GM12878 (cell line): ENCODE data around the gene UBA6. TPM values are rescaled to one million over a fixed set of nuclear protein-coding genes. Genes with fewer than 3 reads are reported as not detected.

Experiments used
- ATAC-seq: fragments of 200-7000 bp; cut with Tn5 transposase; 3 replicates; pipeline ENCODE4 v1.9.1; 2020; ENCODE audit warnings: mild to moderate bottlenecking, moderate library complexity
- BruUV-seq: library from RNA; stranded (reverse); fragments of 400-500 nt; replicated peaks from 2 replicates; lab custom pipeline; 2021; lab: Mats Ljungman, UMichigan
- CTCF ChIA-PET: fragments of 300-600 bp; sonication (Branson Sonifier 250); formaldehyde crosslinking; extraction: SDS; loops from one replicate; lab custom pipeline; 2021; ENCODE audit warnings: inconsistent platforms; lab: Yijun Ruan, JAX
- POLR2A ChIA-PET: fragments of 350-600 bp; formaldehyde crosslinking; extraction: SDS; loops from one replicate; lab custom pipeline; 2021; ENCODE audit warnings: inconsistent platforms; lab: Charles Lee
- RAD21 ChIA-PET: fragments of 300-600 bp; sonication (Branson Sonifier 250); formaldehyde crosslinking; loops from one replicate; lab custom pipeline; 2023; ENCODE audit warnings: antibody characterized with exemption; ENCODE audit not compliant: unreplicated experiment; lab: Charles Lee
- SMC1A ChIA-PET: fragments of 300-600 bp; sonication (Branson Sonifier 250); formaldehyde crosslinking; loops from one replicate; lab custom pipeline; 2023; ENCODE audit not compliant: unreplicated experiment, uncharacterized antibody; lab: Charles Lee
- DNase-seq: peaks from one replicate; pipeline ENCODE4 v3.0.0-alpha.2; 2011; ENCODE audit warnings: low read depth, low spot score
- FAIRE-seq: peaks from 3 replicates; lab custom pipeline; 2011; peaks lifted over from hg19 to GRCh38; lab: Jason Lieb, UNC
- H2AFZ ChIP-seq: 2 replicates; pipeline ENCODE4 v1.6.0; 2011; ENCODE audit warnings: low read depth, low read length, control low read depth; ENCODE audit not compliant: control insufficient read depth
- H3K27ac ChIP-seq: 2 replicates; pipeline ENCODE4 v1.5.1; 2011; ENCODE audit warnings: control low read depth; ENCODE audit not compliant: control insufficient read depth, insufficient read depth
- H3K27me3 ChIP-seq, 2 experiments: replicated peaks in 1 of 2; 2 replicates each; pipeline versions ENCODE4 v1.6.0 to v1.6.1; 2011; ENCODE audit warnings: low read length in 1 of 2; ENCODE audit not compliant: control insufficient read depth in 2 of 2, insufficient read depth in 2 of 2
- H3K36me3 ChIP-seq, 2 experiments: 2 replicates each; pipeline ENCODE4 v1.5.1; 2011; ENCODE audit warnings: low read length in 1 of 2; ENCODE audit not compliant: control insufficient read depth in 2 of 2, insufficient read depth in 2 of 2
- H3K4me1 ChIP-seq: 2 replicates; pipeline ENCODE4 v1.6.1; 2011; ENCODE audit warnings: mild to moderate bottlenecking, low read length, moderate library complexity, mixed read lengths; ENCODE audit not compliant: control insufficient read depth, insufficient read depth
- H3K4me2 ChIP-seq: 2 replicates; pipeline ENCODE4 v1.6.0; 2011; ENCODE audit warnings: control low read depth; ENCODE audit not compliant: control insufficient read depth, insufficient read depth
- H3K4me3 ChIP-seq: fragments of 200-600 bp; sonication (generic); 2 replicates; pipeline ENCODE4 v1.5.1; 2016
- H3K79me2 ChIP-seq: 2 replicates; pipeline ENCODE4 v1.6.0; 2011; ENCODE audit warnings: low read length; ENCODE audit not compliant: control insufficient read depth, insufficient read depth
- H3K9ac ChIP-seq: 2 replicates; pipeline ENCODE4 v1.8.0; 2011; ENCODE audit warnings: low read length, control low read depth, mixed read lengths; ENCODE audit not compliant: control insufficient read depth, insufficient read depth
- H3K9me3 ChIP-seq: replicated peaks from 3 replicates; pipeline ENCODE4 v1.5.1; 2011; ENCODE audit warnings: mild to moderate bottlenecking, low read length; ENCODE audit not compliant: control insufficient read depth, insufficient read depth
- H4K20me1 ChIP-seq: 2 replicates; pipeline ENCODE4 v1.6.0; 2011; ENCODE audit not compliant: control insufficient read depth, insufficient read depth
- ATF7 ChIP-seq: fragments of 450-650 bp; IDR thresholded peaks from 2 replicates; pipeline ENCODE4 v1.6.1; 2016; ENCODE audit warnings: low read depth, mild to moderate bottlenecking
- CBFB ChIP-seq: IDR thresholded peaks from 2 replicates; pipeline ENCODE4 v1.6.1; 2016; ENCODE audit warnings: antibody characterized with exemption, low read depth
- CBX5 ChIP-seq: sonication (generic); IDR thresholded peaks from 2 replicates; pipeline ENCODE4 v1.6.1; 2016; ENCODE audit warnings: low read depth, moderate library complexity, mild to moderate bottlenecking, inconsistent platforms
- CREM ChIP-seq: IDR thresholded peaks from 2 replicates; pipeline ENCODE4 v1.6.1; 2014; ENCODE audit warnings: antibody characterized with exemption, low read depth
- DPF2 ChIP-seq: fragments of 450-650 bp; IDR thresholded peaks from 2 replicates; pipeline ENCODE4 v1.6.1; 2017; ENCODE audit warnings: mild to moderate bottlenecking
- FOXM1 ChIP-seq: IDR thresholded peaks from 2 replicates; pipeline ENCODE4 v1.6.1; 2012; ENCODE audit warnings: low read depth, mild to moderate bottlenecking, inconsistent platforms, low read length, moderate library complexity
- IKZF1 ChIP-seq: fragments of 450-650 bp; conservative IDR thresholded peaks from 2 replicates; pipeline ENCODE4 v1.6.1; 2017; ENCODE audit warnings: antibody characterized with exemption, mild to moderate bottlenecking
- IKZF2 ChIP-seq, 2 experiments: fragments of 450-650 bp; IDR thresholded peaks; 2 replicates each; pipeline ENCODE4 v1.6.1; 2017; ENCODE audit warnings: mild to moderate bottlenecking in 2 of 2, moderate library complexity in 2 of 2
- JUNB ChIP-seq: IDR thresholded peaks from 2 replicates; pipeline ENCODE4 v1.6.1; 2016; ENCODE audit warnings: antibody characterized with exemption, mild to moderate bottlenecking
- MYC ChIP-seq: IDR thresholded peaks from 2 replicates; pipeline ENCODE4 v1.6.1; 2011; ENCODE audit warnings: mild to moderate bottlenecking, low read length, moderate library complexity, inconsistent platforms; ENCODE audit not compliant: insufficient read depth, insufficient replicate concordance, insufficient read length, severe bottlenecking
- NRF1 ChIP-seq: conservative IDR thresholded peaks from 2 replicates; pipeline ENCODE4 v1.6.1; 2011; ENCODE audit warnings: mild to moderate bottlenecking, low read depth, low read length, improper control_type of control experiment
- RELA ChIP-seq: fragments of 450-650 bp; IDR thresholded peaks from 2 replicates; pipeline ENCODE4 v1.8.0; 2014; ENCODE audit warnings: borderline replicate concordance; ENCODE audit not compliant: partially characterized antibody
- RUNX3 ChIP-seq: IDR thresholded peaks from 2 replicates; pipeline ENCODE4 v1.6.1; 2012; ENCODE audit warnings: low read length, inconsistent platforms
- SIX5 ChIP-seq: IDR thresholded peaks from 2 replicates; pipeline ENCODE4 v1.6.1; 2011; ENCODE audit warnings: mild to moderate bottlenecking, low read depth, low read length, moderate library complexity; ENCODE audit not compliant: severe bottlenecking
- SRF ChIP-seq, 2 experiments: IDR thresholded peaks; 2 replicates each; pipeline ENCODE4 v1.6.1; 2011; ENCODE audit warnings: low read depth in 2 of 2, low read length in 2 of 2, mild to moderate bottlenecking in 1 of 2, moderate library complexity in 1 of 2
- YBX1 ChIP-seq: fragments of 450-650 bp; IDR thresholded peaks from 2 replicates; pipeline ENCODE4 v1.6.1; 2016; ENCODE audit warnings: antibody characterized with exemption
- WGBS: methylation state at CpG from one replicate; pipeline ENCODE4 v1.1.6; 2016; ENCODE audit warnings: low lambda C conversion rate; ENCODE audit not compliant: insufficient replicate concordance, insufficient coverage; ENCODE audit errors: missing lambda C conversion rate; 5-methylcytosine and 5-hydroxymethylcytosine counted together
- in situ Hi-C: fragments of 300-500 bp; cut with MboI; formaldehyde crosslinking; loops from 9 replicates; pipeline ENCODE4 v1.14.3; 2018; ENCODE audit warnings: mixed read lengths
- intact Hi-C: fragments of 100-400 bp; cut with micrococcal nuclease; formaldehyde crosslinking; loops from one replicate; pipeline ENCODE4 v1.14.2; 2022; ENCODE audit not compliant: unreplicated experiment
- polyA plus RNA-seq, 11 experiments: library from polyadenylated mRNA; depleted of rRNA in 4 of 11; unstranded in 6 of 11; stranded (reverse) in 5 of 11; fragments of >200 nt; fragmentation: Nextera tagmentation in 4 of 11; fragmentation: Illumina TruSeq in 1 of 11; extraction: Ambion mirVana in 4 of 11; extraction: Trizol in 1 of 11; gene quantifications; 1 replicate in 1 of 11; 2 replicates in 10 of 11; pipeline versions ENCODE4 v1.2.1 to v1.2.3, GENCODE V29; 2011 to 2016; ENCODE audit warnings: inconsistent platforms in 2 of 11, missing spikeins in 2 of 11, low read depth in 1 of 11
- total RNA-seq, 4 experiments: library from RNA; depleted of rRNA in 3 of 4; stranded (reverse); fragments of >200 nt in 3 of 4; fragmentation: Illumina TruSeq in 1 of 4; extraction: Trizol in 1 of 4; gene quantifications; 2 replicates each; pipeline versions ENCODE4 v1.2.1 to v1.2.3, GENCODE V29; 2013 to 2021
- TF ChIP-seq, protein P1 (sequence below): IDR thresholded peaks from 2 replicates; pipeline ENCODE4 v1.6.1; 2011; ENCODE audit warnings: low read depth, mild to moderate bottlenecking, low read length, moderate library complexity, borderline replicate concordance; ENCODE audit errors: extremely low read depth
- TF ChIP-seq, protein P2 (sequence below): fragments of 450-650 bp; IDR thresholded peaks from 2 replicates; pipeline ENCODE4 v1.6.1; 2017; ENCODE audit warnings: low read depth, mild to moderate bottlenecking, moderate library complexity

Gene UBA6
- total and polyA plus RNA-seq, 10 of the 15 experiments (the other 5 are each of a cell fraction or from before 2014, with no cell fraction given): 7.9 to 70.6 (median 34.7) TPM

DNA sequence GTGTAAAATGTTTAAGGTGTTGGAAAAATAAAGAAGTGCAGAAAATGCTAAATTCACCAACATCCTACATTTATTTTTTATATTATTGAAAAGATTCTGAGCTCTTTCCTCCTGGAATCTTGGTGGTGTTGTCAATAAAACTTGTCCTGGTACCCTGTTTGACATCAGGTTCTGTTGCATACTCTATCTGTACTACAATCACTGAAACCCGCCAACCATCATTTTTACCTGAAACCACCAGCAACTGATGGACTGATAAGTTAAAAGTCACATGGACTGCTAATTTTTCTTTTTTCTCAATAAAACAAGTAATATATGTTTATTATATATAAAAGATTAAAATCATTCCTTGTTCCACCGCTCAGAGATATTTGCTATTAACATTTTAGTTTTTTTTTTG is 119.0 kb downstream of the UBA6 start (continued):
- TF ChIP-seq, protein P1, sequence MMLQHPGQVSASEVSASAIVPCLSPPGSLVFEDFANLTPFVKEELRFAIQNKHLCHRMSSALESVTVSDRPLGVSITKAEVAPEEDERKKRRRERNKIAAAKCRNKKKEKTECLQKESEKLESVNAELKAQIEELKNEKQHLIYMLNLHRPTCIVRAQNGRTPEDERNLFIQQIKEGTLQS: no peak

DNA sequence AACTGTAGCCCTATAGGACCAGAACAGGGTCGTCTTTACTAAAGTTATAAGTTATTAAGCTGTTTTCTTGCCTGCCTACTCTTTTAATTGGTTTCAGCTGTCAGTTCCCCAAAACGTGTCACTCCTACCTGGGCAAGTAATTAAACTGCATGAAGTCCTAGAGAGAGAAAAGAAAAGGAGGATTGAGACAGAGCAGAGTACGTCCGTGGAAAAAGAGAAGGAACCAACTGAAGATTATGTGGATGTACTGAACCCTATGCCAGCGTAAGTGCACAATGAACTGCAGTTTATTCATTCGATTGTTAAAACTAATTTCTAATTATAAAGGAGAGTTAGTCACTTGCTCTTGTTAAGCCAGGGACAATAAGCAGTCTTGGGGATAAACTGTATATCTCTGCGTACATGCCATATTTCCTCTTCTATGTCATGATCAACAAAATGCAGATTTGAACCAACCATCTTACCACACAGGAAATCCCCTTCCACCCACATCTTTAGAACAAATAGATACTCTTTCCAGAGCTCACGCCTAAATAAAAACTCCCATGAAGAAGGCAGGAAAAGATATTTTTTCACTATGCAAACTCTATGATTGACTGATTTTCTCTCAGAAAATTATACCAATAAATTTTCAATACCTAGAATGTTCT is 119.6 kb downstream of the UBA6 start:
- BruUV-seq: no TSS peak
- in situ Hi-C loops (no loop called here), intact Hi-C loops (loop anchor here (2.0 kb wide), 1 partner anchor 33 kb away; no protein-coding TSS in a partner anchor)
- no peaks in the 10 kb centered on the region for H3K27me3 ChIP-seq
- peak overlapping the region; percentile 8 for H3K27ac ChIP-seq
- DNase-seq (no peak), FAIRE-seq (peak; percentile 47), ATAC-seq (peak; percentile 65)
- peak overlapping the region; percentile 40 for H3K4me3 ChIP-seq
- no peaks in the 10 kb centered on the region for H3K36me3 ChIP-seq
- H3K4me1 ChIP-seq: peaks cover 18% of the 10 kb centered on the region
- peak overlapping the region; percentile 64 for H3K4me2 ChIP-seq
- H3K9me3 ChIP-seq: no peaks in the 10 kb centered on the region; the same call in 2 of the 3 replicates
- H4K20me1 ChIP-seq: no peaks in the 10 kb centered on the region
- RAD21 ChIA-PET: interaction anchor here (0.6 to 1.4 kb wide), 5 partner anchors 10 to 120 kb away, joined by 3 to 4 read pairs (median 4); partner anchors contain the start of gene UBA6
- no peaks in the 10 kb centered on the region for H3K79me2 ChIP-seq
- POLR2A ChIA-PET: interaction anchor here (0.6 to 1.4 kb wide), 4 partner anchors 18 to 39 kb away, joined by 3 to 5 read pairs (median 3); no protein-coding TSS in a partner anchor
- 14% methylated on average over 8 of the region's 8 CpGs for WGBS
- CTCF ChIA-PET: interaction anchor here (0.7 to 2.6 kb wide), 5 partner anchors 11 to 120 kb away, joined by 3 to 10 read pairs (median 4); partner anchors contain the start of genes CENPC and UBA6
- SMC1A ChIA-PET: interaction anchor here (0.8 to 3.3 kb wide), 14 partner anchors 8 to 766 kb away, joined by 3 to 18 read pairs (median 4); partner anchors contain the start of gene CENPC
- no peak overlapping the region for H3K9ac ChIP-seq
- H2AFZ ChIP-seq: peak overlapping the region; percentile 67
- peak; percentile 47; the same call in 1 of the 2 replicates for TF ChIP-seq DPF2
- TF ChIP-seq JUNB: peak; percentile 15; the same call in 1 of the 2 replicates
- peak; percentile 21; the same call in 1 of the 2 replicates for TF ChIP-seq ATF7
- TF ChIP-seq CBFB: peak; percentile 45; the same call in 1 of the 2 replicates
- 0 out of 2 replicates have a peak, but pooled peaks have one; percentile 45 for TF ChIP-seq FOXM1
- TF ChIP-seq IKZF2 (IDR thresholded peaks at IDR 0.05): peak; percentile 17 to 25; a peak in 2 of 4 replicates
- TF ChIP-seq YBX1: no peak
- TF ChIP-seq SIX5: no peak
- TF ChIP-seq, protein P2, sequence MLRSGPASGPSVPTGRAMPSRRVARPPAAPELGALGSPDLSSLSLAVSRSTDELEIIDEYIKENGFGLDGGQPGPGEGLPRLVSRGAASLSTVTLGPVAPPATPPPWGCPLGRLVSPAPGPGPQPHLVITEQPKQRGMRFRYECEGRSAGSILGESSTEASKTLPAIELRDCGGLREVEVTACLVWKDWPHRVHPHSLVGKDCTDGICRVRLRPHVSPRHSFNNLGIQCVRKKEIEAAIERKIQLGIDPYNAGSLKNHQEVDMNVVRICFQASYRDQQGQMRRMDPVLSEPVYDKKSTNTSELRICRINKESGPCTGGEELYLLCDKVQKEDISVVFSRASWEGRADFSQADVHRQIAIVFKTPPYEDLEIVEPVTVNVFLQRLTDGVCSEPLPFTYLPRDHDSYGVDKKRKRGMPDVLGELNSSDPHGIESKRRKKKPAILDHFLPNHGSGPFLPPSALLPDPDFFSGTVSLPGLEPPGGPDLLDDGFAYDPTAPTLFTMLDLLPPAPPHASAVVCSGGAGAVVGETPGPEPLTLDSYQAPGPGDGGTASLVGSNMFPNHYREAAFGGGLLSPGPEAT: peak; percentile 62; the same call in 1 of the 2 replicates
- no peak for TF ChIP-seq NRF1
- peak; percentile 87 for TF ChIP-seq RUNX3
- TF ChIP-seq IKZF1: 0 out of 2 replicates have a peak, but pooled peaks have one; percentile 14
- peak; percentile 41; the same call in 1 of the 2 replicates for TF ChIP-seq CREM
- no peak for TF ChIP-seq SRF (IDR thresholded peaks at IDR 0.05; ENCODE audit: low read depth in 2 of 2, low read length in 2 of 2)
- TF ChIP-seq CBX5: 0 out of 2 replicates have a peak, but pooled peaks have one; percentile 56
- TF ChIP-seq MYC: no peak
- TF ChIP-seq RELA: peak; percentile 12
